ENCODE measurements around the gene FERMT3.

DNA sequence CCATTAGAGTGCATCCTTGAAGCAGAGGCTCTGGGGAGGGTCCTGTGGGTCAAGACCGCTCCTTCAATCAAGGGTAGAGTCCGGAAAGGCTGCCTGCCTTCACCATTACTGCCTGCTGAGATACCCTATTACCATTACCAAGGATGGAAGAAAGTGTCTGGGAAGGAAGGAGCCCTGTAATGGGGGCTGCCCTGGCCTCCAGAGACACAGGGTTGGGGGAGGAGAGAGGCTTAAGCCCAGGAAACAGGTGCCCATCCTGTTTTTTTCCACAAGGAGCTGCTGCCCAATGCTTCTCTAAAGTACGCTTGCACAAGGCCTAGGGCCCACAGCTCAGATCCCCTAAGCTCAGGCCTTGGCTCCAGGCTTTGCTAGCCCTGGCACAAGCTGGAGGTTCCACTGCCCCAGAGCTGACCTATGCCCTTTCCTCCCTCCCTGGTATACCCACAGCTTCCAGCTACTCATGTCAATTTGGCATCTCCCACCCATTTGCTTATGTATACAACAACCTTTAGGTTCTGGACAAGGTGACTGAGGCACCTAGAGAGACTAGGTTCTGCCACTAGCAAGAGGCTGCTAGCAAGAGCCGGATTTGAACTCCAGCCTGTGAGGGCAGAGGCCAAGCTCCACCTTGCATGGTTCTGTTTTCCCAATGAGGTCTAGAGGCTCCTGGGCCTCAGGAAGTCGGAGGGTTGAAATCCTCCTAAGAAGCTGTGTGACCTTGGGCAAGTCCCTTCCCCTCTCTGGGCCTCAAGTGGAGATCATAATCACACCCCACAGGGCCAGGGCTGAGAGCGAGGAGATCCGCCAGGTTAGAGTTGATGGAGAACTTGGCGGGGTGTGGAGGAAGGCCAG lies 43.3 kb downstream of the FERMT3 start:
- TF ChIP-seq, protein P1, sequence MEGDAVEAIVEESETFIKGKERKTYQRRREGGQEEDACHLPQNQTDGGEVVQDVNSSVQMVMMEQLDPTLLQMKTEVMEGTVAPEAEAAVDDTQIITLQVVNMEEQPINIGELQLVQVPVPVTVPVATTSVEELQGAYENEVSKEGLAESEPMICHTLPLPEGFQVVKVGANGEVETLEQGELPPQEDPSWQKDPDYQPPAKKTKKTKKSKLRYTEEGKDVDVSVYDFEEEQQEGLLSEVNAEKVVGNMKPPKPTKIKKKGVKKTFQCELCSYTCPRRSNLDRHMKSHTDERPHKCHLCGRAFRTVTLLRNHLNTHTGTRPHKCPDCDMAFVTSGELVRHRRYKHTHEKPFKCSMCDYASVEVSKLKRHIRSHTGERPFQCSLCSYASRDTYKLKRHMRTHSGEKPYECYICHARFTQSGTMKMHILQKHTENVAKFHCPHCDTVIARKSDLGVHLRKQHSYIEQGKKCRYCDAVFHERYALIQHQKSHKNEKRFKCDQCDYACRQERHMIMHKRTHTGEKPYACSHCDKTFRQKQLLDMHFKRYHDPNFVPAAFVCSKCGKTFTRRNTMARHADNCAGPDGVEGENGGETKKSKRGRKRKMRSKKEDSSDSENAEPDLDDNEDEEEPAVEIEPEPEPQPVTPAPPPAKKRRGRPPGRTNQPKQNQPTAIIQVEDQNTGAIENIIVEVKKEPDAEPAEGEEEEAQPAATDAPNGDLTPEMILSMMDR (IDR thresholded peaks at IDR 0.05; ENCODE audit: low read depth, low read length, missing input control): no peak
- TF ChIP-seq RAD21 (IDR thresholded peaks at IDR 0.05): no peak
- no peak for TF ChIP-seq EGR1 (IDR thresholded peaks at IDR 0.05; ENCODE audit: low read depth in 2 of 2)
- no peak for TF ChIP-seq YY1 (IDR thresholded peaks at IDR 0.05)
- TF ChIP-seq GABPA (IDR thresholded peaks at IDR 0.05 in 1 of 2, conservative IDR thresholded peaks at IDR 0.05 in 1 of 2): no peak
- TF ChIP-seq RXRA (IDR thresholded peaks at IDR 0.05): peak; percentile 50 to 53
- TF ChIP-seq, protein P2, sequence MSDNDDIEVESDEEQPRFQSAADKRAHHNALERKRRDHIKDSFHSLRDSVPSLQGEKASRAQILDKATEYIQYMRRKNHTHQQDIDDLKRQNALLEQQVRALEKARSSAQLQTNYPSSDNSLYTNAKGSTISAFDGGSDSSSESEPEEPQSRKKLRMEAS (IDR thresholded peaks at IDR 0.05): no peak
- TF ChIP-seq SP1 (IDR thresholded peaks at IDR 0.05): peak; percentile 41
- TF ChIP-seq, protein P3, sequence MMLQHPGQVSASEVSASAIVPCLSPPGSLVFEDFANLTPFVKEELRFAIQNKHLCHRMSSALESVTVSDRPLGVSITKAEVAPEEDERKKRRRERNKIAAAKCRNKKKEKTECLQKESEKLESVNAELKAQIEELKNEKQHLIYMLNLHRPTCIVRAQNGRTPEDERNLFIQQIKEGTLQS (IDR thresholded peaks at IDR 0.05): no peak
